ENCODE results near the gene STK25. TPM values are rescaled to one million over a fixed set of nuclear protein-coding genes. Genes with fewer than 3 reads are reported as not detected.
"Not testable (repeated sequence)": the region's sequence is repeated elsewhere in the genome, so short reads cannot be mapped to it uniquely, and the experiment has no call there.

STK25 gene
- total RNA-seq, 1 donor: 143 TPM

DNA sequence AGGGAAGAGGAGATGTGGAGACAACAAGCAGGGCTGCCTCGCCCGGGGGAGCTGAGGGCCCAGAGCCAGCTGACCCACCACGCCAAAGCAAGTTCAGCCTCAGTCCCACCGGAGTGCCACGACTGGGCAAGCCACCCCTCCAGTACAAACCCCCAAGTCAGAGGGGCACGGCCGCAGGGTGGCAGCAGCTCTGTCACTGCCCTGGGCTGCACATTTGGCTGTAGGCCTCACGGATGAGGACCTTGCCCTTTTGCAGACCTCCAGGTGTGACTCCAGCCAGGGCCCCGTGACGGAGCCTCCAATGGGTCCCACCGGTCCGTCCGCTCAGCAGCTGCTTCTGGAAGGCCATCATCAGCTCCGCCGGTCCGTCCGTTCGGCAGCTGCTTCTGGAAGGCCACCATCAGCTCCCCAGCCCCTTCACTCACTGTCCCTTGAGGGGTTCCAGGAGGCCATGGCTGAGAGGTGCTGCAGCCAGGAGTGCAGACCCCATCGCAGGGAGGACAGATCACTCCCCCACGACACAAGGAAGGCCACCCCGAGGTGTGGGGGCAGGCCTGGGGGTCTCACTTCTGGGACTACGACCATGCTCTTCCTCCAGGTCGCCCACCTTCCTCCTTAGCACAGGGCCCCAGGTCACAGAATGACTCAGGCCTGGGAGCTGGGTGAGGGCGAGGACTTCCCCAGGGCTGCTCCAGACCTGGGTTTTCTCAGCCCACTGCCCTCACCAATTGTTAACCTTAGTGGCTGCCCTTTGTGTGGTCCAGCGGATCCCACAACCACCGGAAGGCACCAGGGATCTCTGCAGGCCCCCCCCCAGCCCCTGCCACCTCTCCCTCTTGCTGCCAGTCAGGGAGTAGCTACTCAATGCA is 24.6 kb upstream of the STK25 start:
- no peak overlapping the region for H3K4me3 ChIP-seq (ENCODE audit: low read depth, low read length)
- TF ChIP-seq, protein P1, sequence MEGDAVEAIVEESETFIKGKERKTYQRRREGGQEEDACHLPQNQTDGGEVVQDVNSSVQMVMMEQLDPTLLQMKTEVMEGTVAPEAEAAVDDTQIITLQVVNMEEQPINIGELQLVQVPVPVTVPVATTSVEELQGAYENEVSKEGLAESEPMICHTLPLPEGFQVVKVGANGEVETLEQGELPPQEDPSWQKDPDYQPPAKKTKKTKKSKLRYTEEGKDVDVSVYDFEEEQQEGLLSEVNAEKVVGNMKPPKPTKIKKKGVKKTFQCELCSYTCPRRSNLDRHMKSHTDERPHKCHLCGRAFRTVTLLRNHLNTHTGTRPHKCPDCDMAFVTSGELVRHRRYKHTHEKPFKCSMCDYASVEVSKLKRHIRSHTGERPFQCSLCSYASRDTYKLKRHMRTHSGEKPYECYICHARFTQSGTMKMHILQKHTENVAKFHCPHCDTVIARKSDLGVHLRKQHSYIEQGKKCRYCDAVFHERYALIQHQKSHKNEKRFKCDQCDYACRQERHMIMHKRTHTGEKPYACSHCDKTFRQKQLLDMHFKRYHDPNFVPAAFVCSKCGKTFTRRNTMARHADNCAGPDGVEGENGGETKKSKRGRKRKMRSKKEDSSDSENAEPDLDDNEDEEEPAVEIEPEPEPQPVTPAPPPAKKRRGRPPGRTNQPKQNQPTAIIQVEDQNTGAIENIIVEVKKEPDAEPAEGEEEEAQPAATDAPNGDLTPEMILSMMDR (IDR thresholded peaks at IDR 0.05; ENCODE audit: insufficient read depth, low read length): no peak
- DNase-seq (ENCODE audit: low read depth): no peak

DNA sequence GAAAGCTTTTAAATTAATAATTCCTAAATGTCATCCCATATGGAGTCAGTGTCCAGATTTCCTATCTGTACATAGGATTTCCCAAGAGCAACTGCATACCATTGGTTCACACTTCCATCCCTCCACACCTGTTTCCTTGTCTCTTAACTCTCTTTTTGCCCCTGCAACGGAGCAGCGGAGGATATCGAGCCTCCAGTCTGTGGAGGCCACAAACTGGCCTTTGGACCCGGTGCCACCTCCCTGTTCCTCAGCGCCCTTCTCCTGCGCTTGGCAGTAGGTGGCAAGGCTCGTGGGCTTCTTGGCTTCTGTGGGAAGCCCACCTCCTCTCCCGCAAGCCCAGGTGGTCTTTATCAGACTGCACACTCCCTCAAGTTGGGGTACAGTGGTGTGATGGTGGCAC is 23.8 kb upstream of the STK25 start:
- TF ChIP-seq, protein P1 (IDR thresholded peaks at IDR 0.05; ENCODE audit: insufficient read depth, low read length): no peak
- DNase-seq (ENCODE audit: low read depth): no peak
- H3K4me3 ChIP-seq (ENCODE audit: low read depth, low read length): no peak overlapping the region

- H3K4me3 ChIP-seq (ENCODE audit: low read depth, low read length): no peak overlapping the region
- DNase-seq (ENCODE audit: low read depth): no peak
- TF ChIP-seq, protein P1 (IDR thresholded peaks at IDR 0.05; ENCODE audit: insufficient read depth, low read length): no peak
These were observed 22.9 kb upstream of the STK25 start for GRCh38 chr2:241531161-241531722.

- no peak overlapping the region for H3K4me3 ChIP-seq (ENCODE audit: low read depth, low read length)
- TF ChIP-seq, protein P1 (IDR thresholded peaks at IDR 0.05; ENCODE audit: insufficient read depth, low read length): no peak
- no peak for DNase-seq (ENCODE audit: low read depth)
These were observed 22.2 kb upstream of the STK25 start for GRCh38 chr2:241530571-241530970.

GRCh38 chr2:241525818-241526780 is 17.7 kb upstream of the STK25 start:
- DNase-seq (ENCODE audit: low read depth); H3K4me3 ChIP-seq (ENCODE audit: low read depth, low read length): not testable (repeated sequence)

- TF ChIP-seq, protein P1 (IDR thresholded peaks at IDR 0.05; ENCODE audit: insufficient read depth, low read length): no peak
- DNase-seq (ENCODE audit: low read depth): no peak
- no peak overlapping the region for H3K4me3 ChIP-seq (ENCODE audit: low read depth, low read length)
These were observed 14.1 kb upstream of the STK25 start for GRCh38 chr2:241522477-241522876.
